Measurements from ENCODE around the gene FRS2. TPM values are rescaled to one million over a fixed set of nuclear protein-coding genes. Genes with fewer than 3 reads are reported as not detected.

The FRS2 gene
- total RNA-seq, 2 donors from 2014 or later, result 13.0 to 13.2 TPM

GRCh38 chr12:69623970-69624369, 153.8 kb downstream of the FRS2 start:
- Mint-ChIP-seq H3K4me3 (no peak overlapping the region), H3K27ac (no peak overlapping the region), H3K4me1 (ENCODE audit: low read depth) (no peaks in the 10 kb centered on the region), H3K9me3 (no peaks in the 10 kb centered on the region), H3K27me3 (ENCODE audit: low read depth) (peaks cover 22% of the 10 kb centered on the region), H3K36me3 (ENCODE audit: insufficient read depth in 2 of 2) (no peaks in the 10 kb centered on the region)
- ATAC-seq (replicated peaks in 1 of 2) (no peak), DNase-seq (no peak)

GRCh38 chr12:69627501-69627900, 157.3 kb downstream of the FRS2 start:
- no peaks in the 10 kb centered on the region for H3K4me1 Mint-ChIP-seq (ENCODE audit: low read depth)
- H3K36me3 Mint-ChIP-seq (ENCODE audit: insufficient read depth in 2 of 2), result no peaks in the 10 kb centered on the region
- H3K4me3 Mint-ChIP-seq, result no peak overlapping the region
- peaks cover 10% of the 10 kb centered on the region for H3K27me3 Mint-ChIP-seq (ENCODE audit: low read depth)
- DNase-seq, result no peak
- no peak overlapping the region for H3K27ac Mint-ChIP-seq
- no peaks in the 10 kb centered on the region for H3K9me3 Mint-ChIP-seq
- no peak for ATAC-seq (replicated peaks in 1 of 2)

Other genes starting within 250 kb of the FRS2 start
- 10 to 100 TPM; 86.1 to 97.2 TPM for gene CPSF6, start 230.8 kb upstream of the FRS2 start, total RNA-seq
- gene LYZ, start 122.0 kb upstream of the FRS2 start, total RNA-seq, result under 1 TPM in 1 of 2 donors, not detected in 1; 0.37 TPM
- 10 to 100 TPM; 49.3 to 54.5 TPM for gene YEATS4, start 110.6 kb upstream of the FRS2 start, total RNA-seq
- 100 to 1,000 TPM; 162 to 191 TPM for gene CCT2, start 115.1 kb downstream of the FRS2 start, total RNA-seq
- not detected for gene LRRC10, start 140.5 kb downstream of the FRS2 start, total RNA-seq
- not detected for gene BEST3, start 228.9 kb downstream of the FRS2 start, total RNA-seq